K562 (cell line): ENCODE data around the gene SPOCD1. TPM values are rescaled to one million over a fixed set of nuclear protein-coding genes. Genes with fewer than 3 reads are reported as not detected.

ENCODE experiments used
- ATF4 ChIP-seq: fragments of 450-650 bp; formaldehyde crosslinking; IDR thresholded peaks from 2 replicates; pipeline ENCODE4 v1.4.0; 2022; ENCODE audit warnings: mild to moderate bottlenecking, moderate library complexity
- BRF2 ChIP-seq: IDR thresholded peaks from 3 replicates; pipeline ENCODE4 v1.6.1; 2011; ENCODE audit warnings: borderline replicate concordance, mild to moderate bottlenecking; ENCODE audit not compliant: insufficient read length, insufficient read depth
- CSDE1 ChIP-seq, 2 experiments: fragments of 450-650 bp; IDR thresholded peaks; 2 replicates each; pipeline ENCODE4 v1.6.1; 2016; ENCODE audit warnings: mild to moderate bottlenecking in 1 of 2
- E2F1 ChIP-seq: sonication (generic); formaldehyde crosslinking; IDR thresholded peaks from 2 replicates; pipeline ENCODE4 v1.8.1; 2023; ENCODE audit warnings: mild to moderate bottlenecking, missing genetic modification reagents, moderate library complexity
- E4F1 ChIP-seq: fragments of 250-450 bp; sonication (Bioruptor Pico); IDR thresholded peaks from 2 replicates; pipeline ENCODE4 v1.5.0; 2021; ENCODE audit warnings: mild to moderate bottlenecking, borderline replicate concordance
- PYGO2 ChIP-seq: fragments of 450-650 bp; IDR thresholded peaks from 2 replicates; pipeline ENCODE4 v1.6.1; 2016; ENCODE audit warnings: mild to moderate bottlenecking, missing genetic modification characterization, moderate library complexity, missing compliant biosample characterization
- SAFB ChIP-seq: fragments of 200-400 bp; formaldehyde crosslinking; IDR thresholded peaks from 2 replicates; pipeline ENCODE4 v1.6.1; 2017; ENCODE audit warnings: low read depth, low read length, borderline replicate concordance
- TCFL5 ChIP-seq: fragments of 250-450 bp; sonication (Bioruptor Pico); conservative IDR thresholded peaks from 2 replicates; pipeline ENCODE4 v1.6.1; 2021; ENCODE audit warnings: mild to moderate bottlenecking, moderate library complexity, matching md5 sums
- ZBTB1 ChIP-seq: sonication (generic); formaldehyde crosslinking; IDR thresholded peaks from 2 replicates; pipeline ENCODE4 v1.8.1; 2023; ENCODE audit warnings: missing genetic modification reagents, low read depth, mild to moderate bottlenecking, borderline replicate concordance
- ZNF184 ChIP-seq: sonication (generic); formaldehyde crosslinking; IDR thresholded peaks from 2 replicates; pipeline ENCODE4 v1.5.0; 2020; ENCODE audit warnings: missing genetic modification reagents
- ZNF263 ChIP-seq: sonication (generic); formaldehyde crosslinking; IDR thresholded peaks from 2 replicates; pipeline ENCODE4 v1.8.0; 2022; ENCODE audit warnings: mild to moderate bottlenecking, missing genetic modification reagents, borderline replicate concordance
- ZNF398 ChIP-seq: fragments of 250-450 bp; sonication (Bioruptor Pico); IDR thresholded peaks from 2 replicates; pipeline ENCODE4 v1.8.0; 2021; ENCODE audit warnings: moderate library complexity, mild to moderate bottlenecking, inconsistent platforms
- ZZZ3 ChIP-seq: fragments of 450-650 bp; IDR thresholded peaks from 2 replicates; pipeline ENCODE4 v1.6.1; 2016; ENCODE audit warnings: antibody characterized with exemption, mild to moderate bottlenecking, moderate library complexity
- polyA plus RNA-seq, 8 experiments: library from polyadenylated mRNA; depleted of rRNA in 4 of 8; stranded (reverse) in 5 of 8; unstranded in 3 of 8; fragments of >200 nt; fragmentation: Nextera tagmentation in 2 of 8; fragmentation: Illumina TruSeq in 1 of 8; extraction: Ambion mirVana in 2 of 8; extraction: Trizol in 1 of 8; gene quantifications; 2 replicates each; pipeline versions ENCODE4 v1.2.1 to v1.2.3, GENCODE V29; 2011 to 2014; ENCODE audit warnings: inconsistent platforms in 1 of 8, missing spikeins in 1 of 8
- total RNA-seq, 7 experiments: library from RNA; depleted of rRNA in 6 of 7; stranded (reverse); fragments of >200 nt in 6 of 7; fragmentation: Illumina TruSeq in 2 of 7; extraction: Trizol in 2 of 7; gene quantifications; 2 replicates each; pipeline versions ENCODE4 v1.2.1 to v1.2.3, GENCODE V29; 2011 to 2021; ENCODE audit warnings: low replicate concordance in 1 of 7
- TF ChIP-seq, protein P1 (sequence below): fragments of 450-650 bp; IDR thresholded peaks from 2 replicates; pipeline ENCODE4 v1.6.1; 2017; ENCODE audit warnings: antibody characterized with exemption
- TF ChIP-seq, protein P2 (sequence below): IDR thresholded peaks from 2 replicates; pipeline ENCODE4 v1.6.1; 2011; ENCODE audit not compliant: insufficient read length; ENCODE audit errors: extremely low read depth

SPOCD1 gene
- total and polyA plus RNA-seq, 9 of the 15 experiments (the other 6 are each of a cell fraction or from before 2014, with no cell fraction given): 0.03 to 0.71 (median 0.26) TPM; not detected in 1

DNA sequence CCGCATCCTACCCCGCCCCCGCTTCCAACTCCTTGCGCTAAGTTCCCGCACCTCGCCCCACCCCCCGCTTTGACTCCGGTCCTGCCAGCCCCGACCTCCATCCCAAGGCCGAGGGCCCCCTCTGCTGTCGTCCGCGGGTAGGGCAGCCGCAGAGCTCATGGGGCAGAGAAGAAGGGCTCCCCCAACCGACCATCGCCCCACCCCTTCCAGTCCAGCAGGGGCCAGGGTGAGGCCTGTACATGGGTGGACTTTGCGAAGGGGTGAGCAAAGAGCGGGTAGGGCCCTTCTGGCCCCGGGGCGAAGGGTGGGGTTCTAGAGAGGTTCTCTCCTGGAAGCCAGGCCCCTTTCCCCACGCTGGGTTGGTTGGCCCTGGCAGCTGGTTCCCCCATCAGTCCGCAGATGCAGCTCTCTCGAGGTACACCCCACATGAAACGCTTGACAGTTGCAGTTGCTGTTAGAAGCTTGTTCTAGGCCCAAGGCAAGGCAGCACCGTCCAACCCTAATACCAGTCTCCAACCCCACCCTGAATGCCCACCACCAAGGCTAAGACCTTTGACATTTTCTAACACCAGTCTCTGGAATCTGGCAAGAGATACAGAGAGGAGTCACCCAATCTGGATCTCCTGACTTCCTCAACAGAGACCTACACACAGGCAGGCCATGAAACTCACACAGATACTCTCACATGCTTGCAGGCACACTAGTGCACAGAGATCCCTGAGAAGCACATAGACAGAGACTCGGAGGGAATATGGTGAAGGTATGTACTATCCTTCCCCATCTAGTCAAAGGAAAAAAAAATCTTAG, 26.4 kb downstream of the SPOCD1 start (continued):
- TF ChIP-seq ATF4 (CRISPR knock-in tag) (no peak), ZZZ3 (no peak), BRF2 (no peak), ZNF263 (no peak), TCFL5 (CRISPR knock-in tag) (no peak), ZBTB1 (CRISPR knock-in tag) (0 out of 2 replicates have a peak, but pooled peaks have one; percentile 11), CSDE1 (IDR thresholded peaks at IDR 0.05) (no peak), PYGO2 (tag) (no peak), SAFB (no peak), ZNF398 (CRISPR knock-in tag) (no peak), ZNF184 (CRISPR knock-in tag) (no peak), E2F1 (no peak), E4F1 (no peak)
- TF ChIP-seq, protein P1, sequence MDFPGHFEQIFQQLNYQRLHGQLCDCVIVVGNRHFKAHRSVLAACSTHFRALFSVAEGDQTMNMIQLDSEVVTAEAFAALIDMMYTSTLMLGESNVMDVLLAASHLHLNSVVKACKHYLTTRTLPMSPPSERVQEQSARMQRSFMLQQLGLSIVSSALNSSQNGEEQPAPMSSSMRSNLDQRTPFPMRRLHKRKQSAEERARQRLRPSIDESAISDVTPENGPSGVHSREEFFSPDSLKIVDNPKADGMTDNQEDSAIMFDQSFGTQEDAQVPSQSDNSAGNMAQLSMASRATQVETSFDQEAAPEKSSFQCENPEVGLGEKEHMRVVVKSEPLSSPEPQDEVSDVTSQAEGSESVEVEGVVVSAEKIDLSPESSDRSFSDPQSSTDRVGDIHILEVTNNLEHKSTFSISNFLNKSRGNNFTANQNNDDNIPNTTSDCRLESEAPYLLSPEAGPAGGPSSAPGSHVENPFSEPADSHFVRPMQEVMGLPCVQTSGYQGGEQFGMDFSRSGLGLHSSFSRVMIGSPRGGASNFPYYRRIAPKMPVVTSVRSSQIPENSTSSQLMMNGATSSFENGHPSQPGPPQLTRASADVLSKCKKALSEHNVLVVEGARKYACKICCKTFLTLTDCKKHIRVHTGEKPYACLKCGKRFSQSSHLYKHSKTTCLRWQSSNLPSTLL: no peak
- TF ChIP-seq, protein P2, sequence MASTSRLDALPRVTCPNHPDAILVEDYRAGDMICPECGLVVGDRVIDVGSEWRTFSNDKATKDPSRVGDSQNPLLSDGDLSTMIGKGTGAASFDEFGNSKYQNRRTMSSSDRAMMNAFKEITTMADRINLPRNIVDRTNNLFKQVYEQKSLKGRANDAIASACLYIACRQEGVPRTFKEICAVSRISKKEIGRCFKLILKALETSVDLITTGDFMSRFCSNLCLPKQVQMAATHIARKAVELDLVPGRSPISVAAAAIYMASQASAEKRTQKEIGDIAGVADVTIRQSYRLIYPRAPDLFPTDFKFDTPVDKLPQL: no peak
